ENCODE results near the gene ADRB2. TPM values are rescaled to one million over a fixed set of nuclear protein-coding genes. Genes with fewer than 3 reads are reported as not detected.
A peak's percentile ranks its signal among the peaks of the same experiment; 100 is the strongest.

Gene ADRB2
- total and polyA plus RNA-seq, 2 of the 13 experiments (the other 11 are each of a cell fraction or from before 2014, with no cell fraction given): not detected

DNA sequence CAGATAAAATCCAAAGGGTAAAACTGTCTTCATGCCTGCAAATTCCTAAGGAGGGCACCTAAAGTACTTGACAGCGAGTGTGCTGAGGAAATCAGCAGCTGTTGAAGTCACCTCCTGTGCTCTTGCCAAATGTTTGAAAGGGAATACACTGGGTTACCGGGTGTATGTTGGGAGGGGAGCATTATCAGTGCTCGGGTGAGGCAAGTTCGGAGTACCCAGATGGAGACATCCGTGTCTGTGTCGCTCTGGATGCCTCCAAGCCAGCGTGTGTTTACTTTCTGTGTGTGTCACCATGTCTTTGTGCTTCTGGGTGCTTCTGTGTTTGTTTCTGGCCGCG is 727 bp upstream of the ADRB2 start:
- 11% methylated on average over 1 of the region's 9 CpGs for WGBS (ENCODE audit: low lambda C conversion rate)
- Histone ChIP-seq H3K4me1 (ENCODE audit: insufficient read depth, low read length) (peaks cover 8% of the 10 kb centered on the region), H3K27me3 (ENCODE audit: control insufficient read depth in 1 of 2, insufficient read depth in 2 of 2, low read length in 2 of 2) (peaks cover 2 to 7% of the 10 kb centered on the region in 2 experiments; a peak in 4 of 5 replicates), H3K79me2 (ENCODE audit: insufficient read depth, low read length) (no peaks in the 10 kb centered on the region), H3K36me3 (replicated peaks in 1 of 2; ENCODE audit: control insufficient read depth in 1 of 2, insufficient read depth in 2 of 2, low read length in 2 of 2) (no peaks in the 10 kb centered on the region), H3K27ac (ENCODE audit: extremely low read length, insufficient read depth, low read length) (no peak overlapping the region), H3K4me3 (replicated peaks in 1 of 3; ENCODE audit: insufficient read depth in 1 of 3, low read depth in 2 of 3, low read length in 3 of 3) (peak overlapping the region; percentile 37 to 63 (median 54); a peak in 5 of 6 replicates), H4K20me1 (ENCODE audit: insufficient read depth, low read length) (no peaks in the 10 kb centered on the region), H3K4me2 (ENCODE audit: low read depth, low read length) (peak overlapping the region; percentile 76), H3K9me3 (ENCODE audit: low read length) (no peaks in the 10 kb centered on the region), H2AFZ (ENCODE audit: low read length) (no peak overlapping the region), H3K9ac (ENCODE audit: insufficient read depth, low read depth, low read length) (no peak overlapping the region)
- ChIA-PET CTCF (ENCODE audit: low intra/inter-chr PET ratio, low total read pairs) (no interaction called here), POLR2A (no interaction called here)
- intact Hi-C loops (cut with micrococcal nuclease; ENCODE audit: unreplicated experiment) (loop anchor here (10.0 kb wide), 1 partner anchor 439 kb away; no protein-coding TSS in a partner anchor), in situ Hi-C loops (cut with HindIII; ENCODE audit: extremely low pct_ligation_motif_present, low pct_unique_long_range_greater_than_20kb) (loop anchor here (10.0 kb wide), 1 partner anchor 209 kb away; no protein-coding TSS in a partner anchor)
- BruUV-seq (replicated peaks): no TSS peak
- ATAC-seq: no peak
- no peak for FAIRE-seq
- TF ChIP-seq FOSL2 (CRISPR knock-in tag; IDR thresholded peaks at IDR 0.05) (peak; percentile 12; the same call in 1 of the 2 replicates), SIX4 (CRISPR knock-in tag; IDR thresholded peaks at IDR 0.05) (no peak)
- no peak for DNase-seq (ENCODE audit: low spot score)

DNA sequence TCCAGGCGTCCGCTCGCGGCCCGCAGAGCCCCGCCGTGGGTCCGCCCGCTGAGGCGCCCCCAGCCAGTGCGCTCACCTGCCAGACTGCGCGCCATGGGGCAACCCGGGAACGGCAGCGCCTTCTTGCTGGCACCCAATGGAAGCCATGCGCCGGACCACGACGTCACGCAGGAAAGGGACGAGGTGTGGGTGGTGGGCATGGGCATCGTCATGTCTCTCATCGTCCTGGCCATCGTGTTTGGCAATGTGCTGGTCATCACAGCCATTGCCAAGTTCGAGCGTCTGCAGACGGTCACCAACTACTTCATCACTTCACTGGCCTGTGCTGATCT is 294 bp downstream of the ADRB2 start:
- Histone ChIP-seq H3K9ac (ENCODE audit: insufficient read depth, low read depth, low read length) (no peak overlapping the region), H2AFZ (ENCODE audit: low read length) (no peak overlapping the region), H3K27ac (ENCODE audit: extremely low read length, insufficient read depth, low read length) (no peak overlapping the region), H3K4me2 (ENCODE audit: low read depth, low read length) (peak overlapping the region; percentile 76), H3K36me3 (replicated peaks in 1 of 2; ENCODE audit: control insufficient read depth in 1 of 2, insufficient read depth in 2 of 2, low read length in 2 of 2) (no peaks in the 10 kb centered on the region), H3K9me3 (ENCODE audit: low read length) (no peaks in the 10 kb centered on the region), H4K20me1 (ENCODE audit: insufficient read depth, low read length) (no peaks in the 10 kb centered on the region), H3K79me2 (ENCODE audit: insufficient read depth, low read length) (no peaks in the 10 kb centered on the region), H3K27me3 (ENCODE audit: control insufficient read depth in 1 of 2, insufficient read depth in 2 of 2, low read length in 2 of 2) (peaks cover 2 to 7% of the 10 kb centered on the region in 2 experiments; a peak in 4 of 5 replicates), H3K4me1 (ENCODE audit: insufficient read depth, low read length) (peaks cover 8% of the 10 kb centered on the region), H3K4me3 (replicated peaks in 1 of 3; ENCODE audit: insufficient read depth in 1 of 3, low read depth in 2 of 3, low read length in 3 of 3) (peak overlapping the region in 1 of 3 experiments; percentile 63; a peak in 2 of 6 replicates)
- FAIRE-seq (no peak), ATAC-seq (no peak), DNase-seq (ENCODE audit: low spot score) (no peak)
- ChIA-PET CTCF (ENCODE audit: low intra/inter-chr PET ratio, low total read pairs) (no interaction called here), POLR2A (no interaction called here)
- in situ Hi-C loops (cut with HindIII; ENCODE audit: extremely low pct_ligation_motif_present, low pct_unique_long_range_greater_than_20kb) (loop anchor here (10.0 kb wide), 1 partner anchor 208 kb away; no protein-coding TSS in a partner anchor), intact Hi-C loops (cut with micrococcal nuclease; ENCODE audit: unreplicated experiment) (loop anchor here (10.0 kb wide), 1 partner anchor 438 kb away; no protein-coding TSS in a partner anchor)
- WGBS (ENCODE audit: low lambda C conversion rate): 93% methylated on average over 3 of the region's 28 CpGs
- no TSS peak for BruUV-seq (replicated peaks)
- TF ChIP-seq HOXD1 (CRISPR knock-in tag; IDR thresholded peaks at IDR 0.05) (no peak), HNRNPK (IDR thresholded peaks at IDR 0.05; ENCODE audit: low read depth, low read length, poor library complexity, severe bottlenecking) (peak; percentile 4), CREB1 (IDR thresholded peaks at IDR 0.05) (peak; percentile 19; the same call in 1 of the 2 replicates), CREB1 (CRISPR knock-in tag; IDR thresholded peaks at IDR 0.05) (no peak)
- TF ChIP-seq, protein P1, sequence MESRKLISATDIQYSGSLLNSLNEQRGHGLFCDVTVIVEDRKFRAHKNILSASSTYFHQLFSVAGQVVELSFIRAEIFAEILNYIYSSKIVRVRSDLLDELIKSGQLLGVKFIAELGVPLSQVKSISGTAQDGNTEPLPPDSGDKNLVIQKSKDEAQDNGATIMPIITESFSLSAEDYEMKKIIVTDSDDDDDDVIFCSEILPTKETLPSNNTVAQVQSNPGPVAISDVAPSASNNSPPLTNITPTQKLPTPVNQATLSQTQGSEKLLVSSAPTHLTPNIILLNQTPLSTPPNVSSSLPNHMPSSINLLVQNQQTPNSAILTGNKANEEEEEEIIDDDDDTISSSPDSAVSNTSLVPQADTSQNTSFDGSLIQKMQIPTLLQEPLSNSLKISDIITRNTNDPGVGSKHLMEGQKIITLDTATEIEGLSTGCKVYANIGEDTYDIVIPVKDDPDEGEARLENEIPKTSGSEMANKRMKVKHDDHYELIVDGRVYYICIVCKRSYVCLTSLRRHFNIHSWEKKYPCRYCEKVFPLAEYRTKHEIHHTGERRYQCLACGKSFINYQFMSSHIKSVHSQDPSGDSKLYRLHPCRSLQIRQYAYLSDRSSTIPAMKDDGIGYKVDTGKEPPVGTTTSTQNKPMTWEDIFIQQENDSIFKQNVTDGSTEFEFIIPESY (CRISPR knock-in tag; IDR thresholded peaks at IDR 0.05): 0 out of 2 replicates have a peak, but pooled peaks have one; percentile 9

Measured in HepG2 (cell line).